Thoracic aorta (tissue), 2 donors: ENCODE measurements around the gene LKAAEAR1. TPM values are rescaled to one million over a fixed set of nuclear protein-coding genes. Genes with fewer than 3 reads are reported as not detected.
A peak's percentile ranks its signal among the peaks of the same experiment; 100 is the strongest.
"Not testable (repeated sequence)": the region's sequence is repeated elsewhere in the genome, so short reads cannot be mapped to it uniquely, and the experiment has no call there.

Source experiments
- ATAC-seq: fragments of 150-250 bp; one replicate; pipeline ENCODE4 v1.8.0; 2017; ENCODE audit warnings: low read depth; ENCODE audit not compliant: insufficient number of reproducible peaks, low FRiP score
- DNase-seq: peaks from one replicate; pipeline ENCODE4 v3.0.0-alpha.2; 2020; ENCODE audit warnings: low spot score
- H3K27ac ChIP-seq, 2 donors: fragments of 200-600 bp; sonication (generic); 1 replicate in 1 of 2; 2 replicates in 1 of 2; pipeline ENCODE4 v1.5.1; 2016; ENCODE audit warnings: mild to moderate bottlenecking in 2 of 2, moderate library complexity in 2 of 2
- H3K27me3 ChIP-seq: fragments of 200-600 bp; sonication (generic); replicated peaks from 2 replicates; pipeline ENCODE4 v1.6.0; 2016; ENCODE audit warnings: mild to moderate bottlenecking; ENCODE audit not compliant: insufficient read depth
- H3K36me3 ChIP-seq: fragments of 200-600 bp; sonication (generic); one replicate; pipeline ENCODE4 v1.5.1; 2016
- H3K4me1 ChIP-seq, 2 donors: fragments of 200-600 bp; sonication (generic); 1 replicate in 1 of 2; 2 replicates in 1 of 2; pipeline versions ENCODE4 v1.5.1 to v1.6.0; 2016; ENCODE audit warnings: low read depth in 2 of 2, mild to moderate bottlenecking in 1 of 2; ENCODE audit not compliant: control insufficient read depth in 1 of 2
- H3K4me3 ChIP-seq: fragments of 200-600 bp; sonication (generic); 2 replicates; pipeline ENCODE4 v1.5.1; 2016; ENCODE audit warnings: mild to moderate bottlenecking
- H3K9me3 ChIP-seq: fragments of 200-600 bp; sonication (generic); 2 replicates; pipeline ENCODE4 v1.5.1; 2016
- CTCF ChIP-seq: fragments of 200-600 bp; sonication (generic); IDR thresholded peaks from one replicate; pipeline ENCODE4 v1.5.1; 2019; ENCODE audit warnings: antibody characterized with exemption
- total RNA-seq, 2 donors: library from RNA; depleted of rRNA; stranded (reverse); fragments of >200 nt; gene quantifications; one replicate each; pipeline versions ENCODE4 v1.1.0 to v1.2.3, GENCODE V29; 2016

The LKAAEAR1 gene
- total RNA-seq, 2 donors from 2014 or later = not detected

GRCh38 chr20:64121586-64121985 is 37.4 kb upstream of the LKAAEAR1 start:
- TF ChIP-seq CTCF = no peak
- Histone ChIP-seq H3K27ac (no peak overlapping the region), H3K4me3 (no peak overlapping the region), H3K9me3 (no peaks in the 10 kb centered on the region), H3K4me1 (no peaks in the 10 kb centered on the region), H3K36me3 (no peaks in the 10 kb centered on the region), H3K27me3 (peaks cover 5% of the 10 kb centered on the region)
- ATAC-seq (no peak), DNase-seq (no peak)

- peaks cover 5% of the 10 kb centered on the region for H3K27me3 ChIP-seq
- ATAC-seq = no peak
- DNase-seq = no peak
- no peak for TF ChIP-seq CTCF
- peak overlapping the region; percentile 47 for H3K4me3 ChIP-seq
- no peaks in the 10 kb centered on the region for H3K4me1 ChIP-seq
- H3K9me3 ChIP-seq = no peaks in the 10 kb centered on the region
- no peaks in the 10 kb centered on the region for H3K36me3 ChIP-seq
- H3K27ac ChIP-seq = no peak overlapping the region
Measured at GRCh38 chr20:64119681-64120341, 35.6 kb upstream of the LKAAEAR1 start.

DNA sequence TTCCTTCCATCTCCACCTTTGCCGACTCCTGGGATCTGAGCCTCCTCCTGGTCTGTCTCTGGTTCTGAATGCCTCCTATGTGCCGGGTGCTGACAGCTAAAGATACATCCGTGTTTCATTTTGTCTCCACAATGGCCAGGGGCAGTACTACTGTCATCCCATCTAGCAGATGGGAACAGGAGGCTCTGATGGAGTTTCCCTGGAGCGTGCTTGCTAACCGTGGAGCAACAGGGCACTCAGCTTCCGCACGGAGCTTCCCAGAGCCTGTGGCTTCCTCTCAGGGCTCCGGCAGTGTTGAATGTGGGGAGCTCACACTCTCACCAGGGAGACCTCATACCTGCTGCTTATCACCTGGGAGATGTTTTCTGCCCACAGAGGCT is 35.1 kb upstream of the LKAAEAR1 start:
- Histone ChIP-seq H3K27me3 (peaks cover 5% of the 10 kb centered on the region), H3K4me1 (no peaks in the 10 kb centered on the region), H3K9me3 (no peaks in the 10 kb centered on the region), H3K4me3 (no peak overlapping the region), H3K27ac (no peak overlapping the region), H3K36me3 (no peaks in the 10 kb centered on the region)
- DNase-seq (no peak), ATAC-seq (no peak)
- no peak for TF ChIP-seq CTCF

- not testable (repeated sequence) for ATAC-seq, H3K4me3 ChIP-seq, H3K27me3 ChIP-seq, H3K9me3 ChIP-seq, H3K27ac ChIP-seq, H3K36me3 ChIP-seq, H3K4me1 ChIP-seq, DNase-seq
Measured at GRCh38 chr20:64117432-64117777, 33.2 kb upstream of the LKAAEAR1 start.

GRCh38 chr20:64116541-64117431 is 32.6 kb upstream of the LKAAEAR1 start:
- no peak for TF ChIP-seq CTCF
- H3K9me3 ChIP-seq = no peaks in the 10 kb centered on the region
- peaks cover 5% of the 10 kb centered on the region for H3K27me3 ChIP-seq
- ATAC-seq (no peak), DNase-seq (no peak)
- H3K4me1 ChIP-seq = no peaks in the 10 kb centered on the region
- no peak overlapping the region for H3K27ac ChIP-seq
- no peaks in the 10 kb centered on the region for H3K36me3 ChIP-seq
- H3K4me3 ChIP-seq = no peak overlapping the region
